Measurements from ENCODE around the gene SLIT3. TPM values are rescaled to one million over a fixed set of nuclear protein-coding genes. Genes with fewer than 3 reads are reported as not detected.

Gene SLIT3
- total RNA-seq, 4 donors from 2014 or later = 0.97 to 6.1 (median 3.4) TPM

DNA sequence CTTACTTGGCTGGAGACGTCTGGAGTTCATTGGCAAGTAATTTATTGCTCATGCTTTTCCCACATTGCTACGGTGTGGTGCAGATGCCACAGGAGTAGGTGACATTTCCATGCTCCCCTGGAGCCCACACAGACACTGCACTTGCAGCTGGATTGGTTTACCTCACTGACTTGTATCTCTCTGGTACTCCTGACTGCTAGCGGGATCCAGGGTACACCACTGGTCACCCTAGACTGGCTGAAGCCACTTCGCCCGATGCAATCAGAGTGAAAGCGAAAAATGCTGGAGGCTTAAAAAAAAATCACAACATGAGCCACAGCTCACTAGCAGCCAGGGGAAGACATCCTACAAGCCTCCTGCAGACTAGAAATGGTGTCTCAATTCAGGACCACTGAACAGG lies 32.6 kb upstream of the SLIT3 start:
- Histone ChIP-seq H3K27ac (no peak overlapping the region), H3K4me3 (no peak overlapping the region), H3K9me3 (no peaks in the 10 kb centered on the region), H3K36me3 (no peaks in the 10 kb centered on the region), H3K4me1 (no peaks in the 10 kb centered on the region), H3K27me3 (no peaks in the 10 kb centered on the region)
- ATAC-seq (no peak), DNase-seq (no peak)
- in situ Hi-C loops (cut with MboI; ENCODE audit: low sequenced_read_pairs in 4 of 4) (no loop called here), intact Hi-C loops (cut with DNase I; ENCODE audit: low total_unique reads) (no loop called here)
- TF ChIP-seq POLR2A (IDR thresholded peaks at IDR 0.05) = no peak
- TF ChIP-seq, protein P1, sequence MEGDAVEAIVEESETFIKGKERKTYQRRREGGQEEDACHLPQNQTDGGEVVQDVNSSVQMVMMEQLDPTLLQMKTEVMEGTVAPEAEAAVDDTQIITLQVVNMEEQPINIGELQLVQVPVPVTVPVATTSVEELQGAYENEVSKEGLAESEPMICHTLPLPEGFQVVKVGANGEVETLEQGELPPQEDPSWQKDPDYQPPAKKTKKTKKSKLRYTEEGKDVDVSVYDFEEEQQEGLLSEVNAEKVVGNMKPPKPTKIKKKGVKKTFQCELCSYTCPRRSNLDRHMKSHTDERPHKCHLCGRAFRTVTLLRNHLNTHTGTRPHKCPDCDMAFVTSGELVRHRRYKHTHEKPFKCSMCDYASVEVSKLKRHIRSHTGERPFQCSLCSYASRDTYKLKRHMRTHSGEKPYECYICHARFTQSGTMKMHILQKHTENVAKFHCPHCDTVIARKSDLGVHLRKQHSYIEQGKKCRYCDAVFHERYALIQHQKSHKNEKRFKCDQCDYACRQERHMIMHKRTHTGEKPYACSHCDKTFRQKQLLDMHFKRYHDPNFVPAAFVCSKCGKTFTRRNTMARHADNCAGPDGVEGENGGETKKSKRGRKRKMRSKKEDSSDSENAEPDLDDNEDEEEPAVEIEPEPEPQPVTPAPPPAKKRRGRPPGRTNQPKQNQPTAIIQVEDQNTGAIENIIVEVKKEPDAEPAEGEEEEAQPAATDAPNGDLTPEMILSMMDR (IDR thresholded peaks at IDR 0.05 in 4 of 5, conservative IDR thresholded peaks at IDR 0.05 in 1 of 5) = no peak

DNA sequence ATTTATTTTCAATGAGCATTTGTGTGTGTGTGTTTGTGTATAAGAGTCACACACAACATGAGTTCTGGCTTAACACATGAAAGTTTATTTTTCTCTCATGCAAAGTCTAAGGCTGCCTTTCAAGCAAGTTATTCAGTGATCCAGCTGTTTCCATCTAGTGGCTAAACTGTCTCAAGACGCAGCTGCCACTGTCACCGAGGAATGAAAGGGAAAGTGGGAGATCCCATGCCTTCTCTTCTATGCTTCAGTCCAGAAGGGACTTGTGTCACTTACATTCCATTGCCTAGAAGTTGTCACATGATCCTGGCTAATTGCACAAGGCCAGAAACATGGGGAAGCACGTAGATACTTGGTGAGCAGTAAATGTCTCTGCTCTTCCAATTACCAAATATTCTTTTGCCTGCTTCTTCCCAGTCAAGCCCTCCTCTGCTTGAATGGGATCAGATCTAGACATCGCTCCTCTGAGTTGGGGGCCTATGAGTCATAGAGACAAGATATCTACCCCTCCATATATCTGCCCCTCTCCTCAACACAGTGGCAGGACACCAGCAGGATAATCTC lies 30.4 kb upstream of the SLIT3 start:
- no peak overlapping the region for H3K27ac ChIP-seq
- in situ Hi-C loops (cut with MboI; ENCODE audit: low sequenced_read_pairs in 4 of 4) = no loop called here

GRCh38 chr5:169328401-169328800 lies 27.5 kb upstream of the SLIT3 start:
- ATAC-seq = no peak

More for the DNA sequence above, 30.4 kb upstream of the SLIT3 start:
- intact Hi-C loops (cut with DNase I; ENCODE audit: low total_unique reads) = no loop called here
- no peaks in the 10 kb centered on the region for H3K4me1 ChIP-seq
- H3K27me3 ChIP-seq = no peaks in the 10 kb centered on the region
- TF ChIP-seq, protein P1 (IDR thresholded peaks at IDR 0.05 in 4 of 5, conservative IDR thresholded peaks at IDR 0.05 in 1 of 5) = no peak
- TF ChIP-seq POLR2A (IDR thresholded peaks at IDR 0.05) = no peak
- H3K9me3 ChIP-seq = no peaks in the 10 kb centered on the region
- H3K4me3 ChIP-seq = no peak overlapping the region
- ATAC-seq = no peak
- no peaks in the 10 kb centered on the region for H3K36me3 ChIP-seq
- DNase-seq = no peak

GRCh38 chr5:169325273-169325672 lies 24.3 kb upstream of the SLIT3 start:
- no peaks in the 10 kb centered on the region for H3K36me3 ChIP-seq
- no peak for ATAC-seq
- no peaks in the 10 kb centered on the region for H3K27me3 ChIP-seq
- H3K4me3 ChIP-seq = no peak overlapping the region
- DNase-seq = no peak
- intact Hi-C loops (cut with DNase I; ENCODE audit: low total_unique reads) (no loop called here), in situ Hi-C loops (cut with MboI; ENCODE audit: low sequenced_read_pairs in 4 of 4) (no loop called here)
- no peaks in the 10 kb centered on the region for H3K4me1 ChIP-seq
- TF ChIP-seq POLR2A (IDR thresholded peaks at IDR 0.05) = no peak
- TF ChIP-seq, protein P1 (IDR thresholded peaks at IDR 0.05 in 4 of 5, conservative IDR thresholded peaks at IDR 0.05 in 1 of 5) = no peak
- H3K9me3 ChIP-seq = no peaks in the 10 kb centered on the region
- no peak overlapping the region for H3K27ac ChIP-seq

More at GRCh38 chr5:169328401-169328800, 27.5 kb upstream of the SLIT3 start:
- in situ Hi-C loops (cut with MboI; ENCODE audit: low sequenced_read_pairs in 4 of 4) = no loop called here
- H3K36me3 ChIP-seq = no peaks in the 10 kb centered on the region
- no peaks in the 10 kb centered on the region for H3K4me1 ChIP-seq
- intact Hi-C loops (cut with DNase I; ENCODE audit: low total_unique reads) = no loop called here
- H3K9me3 ChIP-seq = no peaks in the 10 kb centered on the region
- no peaks in the 10 kb centered on the region for H3K27me3 ChIP-seq
- no peak for DNase-seq
- no peak overlapping the region for H3K27ac ChIP-seq
- TF ChIP-seq POLR2A (IDR thresholded peaks at IDR 0.05) = no peak
- TF ChIP-seq, protein P1 (IDR thresholded peaks at IDR 0.05 in 4 of 5, conservative IDR thresholded peaks at IDR 0.05 in 1 of 5) = no peak
- H3K4me3 ChIP-seq = no peak overlapping the region

GRCh38 chr5:169318556-169318955 lies 17.6 kb upstream of the SLIT3 start:
- in situ Hi-C loops (cut with MboI; ENCODE audit: low sequenced_read_pairs in 4 of 4) = loop anchor here in 2 of 4 donors (25.0 kb wide), 1 partner anchor 631 kb away; no protein-coding TSS in a partner anchor
- peaks cover 0 to 3% (median 0%) of the 10 kb centered on the region in 3 donors for H3K27me3 ChIP-seq
- H3K27ac ChIP-seq = no peak overlapping the region
- no peaks in the 10 kb centered on the region for H3K4me1 ChIP-seq
- H3K4me3 ChIP-seq = no peak overlapping the region
- no peaks in the 10 kb centered on the region for H3K36me3 ChIP-seq
- no peak for DNase-seq
- H3K9me3 ChIP-seq = no peaks in the 10 kb centered on the region
- ATAC-seq = no peak
- no peak for TF ChIP-seq POLR2A (IDR thresholded peaks at IDR 0.05)
- TF ChIP-seq, protein P1 (IDR thresholded peaks at IDR 0.05 in 4 of 5, conservative IDR thresholded peaks at IDR 0.05 in 1 of 5) = no peak
- intact Hi-C loops (cut with DNase I; ENCODE audit: low total_unique reads) = no loop called here

Measured in gastrocnemius medialis (tissue), 4 donors.